Dedifferentiated amniotic fluid mesenchymal stem cell (primary cell): ENCODE measurements around the gene ABHD12B.
"Not testable (repeated sequence)": the region's sequence is repeated elsewhere in the genome, so short reads cannot be mapped to it uniquely, and the experiment has no call there.

Experiments
- DNase-seq: peaks from one replicate; pipeline ENCODE4 v3.0.0-alpha.2; 2016; ENCODE audit errors: extremely low spot score

Gene ABHD12B

GRCh38 chr14:50896421-50896820 is 24.6 kb downstream of the ABHD12B start:
- DNase-seq = not testable (repeated sequence)

GRCh38 chr14:50897005-50897404 is 25.2 kb downstream of the ABHD12B start:
- DNase-seq = not testable (repeated sequence)

- no peak for DNase-seq
These were observed 25.9 kb downstream of the ABHD12B start for GRCh38 chr14:50897658-50898175.

- no peak for DNase-seq
These were observed 29.5 kb downstream of the ABHD12B start for GRCh38 chr14:50901361-50901760.

GRCh38 chr14:50904719-50905118 is 32.9 kb downstream of the ABHD12B start:
- DNase-seq = no peak

- no peak for DNase-seq
These were observed 34.6 kb downstream of the ABHD12B start for GRCh38 chr14:50906326-50907065.

GRCh38 chr14:50910495-50911420 is 38.9 kb downstream of the ABHD12B start:
- DNase-seq = no peak

- DNase-seq = no peak
These were observed 45.6 kb downstream of the ABHD12B start for GRCh38 chr14:50917449-50917848.

GRCh38 chr14:50919524-50919923 is 47.7 kb downstream of the ABHD12B start:
- not testable (repeated sequence) for DNase-seq

- peak; percentile 85 for DNase-seq
These were observed 48.8 kb downstream of the ABHD12B start for GRCh38 chr14:50920482-50921230.

GRCh38 chr14:50922803-50923202 is 51.0 kb downstream of the ABHD12B start:
- DNase-seq = no peak

- DNase-seq = no peak
These were observed 52.4 kb downstream of the ABHD12B start for GRCh38 chr14:50924236-50924635.

- DNase-seq = no peak
These were observed 53.0 kb downstream of the ABHD12B start for GRCh38 chr14:50924843-50925242.

GRCh38 chr14:50926851-50927386 is 55.1 kb downstream of the ABHD12B start:
- DNase-seq = no peak

- DNase-seq = no peak
These were observed 56.3 kb downstream of the ABHD12B start for GRCh38 chr14:50928002-50928635.

- no peak for DNase-seq
These were observed 57.7 kb downstream of the ABHD12B start for GRCh38 chr14:50929506-50929905.

- no peak for DNase-seq
These were observed 59.7 kb downstream of the ABHD12B start for GRCh38 chr14:50931559-50931958.

- no peak for DNase-seq
These were observed 60.3 kb downstream of the ABHD12B start for GRCh38 chr14:50932156-50932555.

GRCh38 chr14:50932592-50933495 is 61.0 kb downstream of the ABHD12B start:
- no peak for DNase-seq
